HepG2 (cell line): ENCODE data around the gene PLIN4.

Experiments
- ATF3 ChIP-seq: sonication (generic); formaldehyde crosslinking; IDR thresholded peaks from 2 replicates; pipeline ENCODE4 v1.4.0; 2020; ENCODE audit warnings: missing genetic modification reagents
- DNMT1 ChIP-seq: sonication (generic); formaldehyde crosslinking; IDR thresholded peaks from 2 replicates; pipeline ENCODE4 v1.5.1; 2020; ENCODE audit warnings: mild to moderate bottlenecking, missing genetic modification reagents
- EZH2 ChIP-seq: conservative IDR thresholded peaks from 2 replicates; pipeline ENCODE4 v1.6.1; 2012; ENCODE audit warnings: mild to moderate bottlenecking, low read depth, low read length, moderate library complexity
- PCBP1 ChIP-seq: fragments of 200-400 bp; formaldehyde crosslinking; IDR thresholded peaks from 2 replicates; pipeline ENCODE4 v1.6.1; 2017; ENCODE audit warnings: mild to moderate bottlenecking, low read depth, low read length, borderline replicate concordance
- USF2 ChIP-seq, 2 experiments: sonication (generic) in 1 of 2; formaldehyde crosslinking in 1 of 2; IDR thresholded peaks; 2 replicates each; pipeline versions ENCODE4 v1.5.1 to v1.6.1; 2011 to 2020; ENCODE audit warnings: borderline replicate concordance in 1 of 2, low read depth in 1 of 2, low read length in 1 of 2, mild to moderate bottlenecking in 1 of 2, missing genetic modification reagents in 1 of 2, moderate library complexity in 1 of 2
- ZNF224 ChIP-seq: sonication (generic); formaldehyde crosslinking; IDR thresholded peaks from 2 replicates; pipeline ENCODE4 v1.5.0; 2020; ENCODE audit warnings: mild to moderate bottlenecking, missing genetic modification reagents

- no peak for TF ChIP-seq ZNF224 (CRISPR knock-in tag)
- TF ChIP-seq ATF3 = no peak
- TF ChIP-seq EZH2 = no peak
- no peak for TF ChIP-seq PCBP1
- TF ChIP-seq USF2 (IDR thresholded peaks at IDR 0.05; ENCODE audit: low read depth, low read length) = no peak
- TF ChIP-seq USF2 (CRISPR knock-in tag; IDR thresholded peaks at IDR 0.05; ENCODE audit: borderline replicate concordance) = no peak
- no peak for TF ChIP-seq DNMT1 (CRISPR knock-in tag)
Observed at GRCh38 chr19:4529924-4530522, 11.7 kb upstream of the PLIN4 start.
